ENCODE measurements around the gene DAP. TPM values are rescaled to one million over a fixed set of nuclear protein-coding genes. Genes with fewer than 3 reads are reported as not detected.
A peak's percentile ranks its signal among the peaks of the same experiment; 100 is the strongest.

The DAP gene
- total RNA-seq, 4 donors from 2014 or later, result 24.3 to 42.4 (median 37.0) TPM

- Histone ChIP-seq H3K27ac (replicated peaks in 1 of 4) (no peak overlapping the region), H3K4me3 (no peak overlapping the region), H3K9me3 (no peaks in the 10 kb centered on the region), H3K36me3 (peaks cover 0 to 7% (median 0%) of the 10 kb centered on the region in 4 donors), H3K4me1 (peaks cover 11 to 29% (median 23%) of the 10 kb centered on the region in 4 donors), H3K27me3 (no peaks in the 10 kb centered on the region)
- 90% methylated on average over 9 of the region's 9 CpGs for WGBS
- intact Hi-C loops (cut with DNase I), result no loop called here
- no peak for DNase-seq (ENCODE audit: extremely low spot score)
- TF ChIP-seq POLR2A (IDR thresholded peaks at IDR 0.05; ENCODE audit: low read depth), result no peak
These were observed 31.6 kb downstream of the DAP start for GRCh38 chr5:10729320-10730042.

- intact Hi-C loops (cut with DNase I), result no loop called here
- Histone ChIP-seq H3K27ac (replicated peaks in 1 of 4) (no peak overlapping the region), H3K36me3 (peaks cover 0 to 7% (median 0%) of the 10 kb centered on the region in 4 donors), H3K27me3 (no peaks in the 10 kb centered on the region), H3K4me1 (peaks cover 5 to 30% (median 25%) of the 10 kb centered on the region in 4 donors), H3K4me3 (no peak overlapping the region), H3K9me3 (no peaks in the 10 kb centered on the region)
- WGBS, result 95% methylated on average over 6 of the region's 6 CpGs
- DNase-seq (ENCODE audit: extremely low spot score), result no peak
- no peak for TF ChIP-seq POLR2A (IDR thresholded peaks at IDR 0.05; ENCODE audit: low read depth)
- no peak for TF ChIP-seq CTCF (IDR thresholded peaks at IDR 0.05)
- no peak for TF ChIP-seq EP300 (IDR thresholded peaks at IDR 0.05)
- TF ChIP-seq POLR2AphosphoS5 (IDR thresholded peaks at IDR 0.05), result no peak
These were observed 32.4 kb downstream of the DAP start for GRCh38 chr5:10728679-10729078.

GRCh38 chr5:10727861-10728260, 33.2 kb downstream of the DAP start:
- no peak overlapping the region for H3K27ac ChIP-seq (replicated peaks in 1 of 4)
- H3K27me3 ChIP-seq, result no peaks in the 10 kb centered on the region
- peaks cover 5 to 30% (median 25%) of the 10 kb centered on the region in 4 donors for H3K4me1 ChIP-seq
- no peak for TF ChIP-seq EP300 (IDR thresholded peaks at IDR 0.05)
- no peak for TF ChIP-seq POLR2A (IDR thresholded peaks at IDR 0.05; ENCODE audit: low read depth)
- no peak for TF ChIP-seq POLR2AphosphoS5 (IDR thresholded peaks at IDR 0.05)
- TF ChIP-seq CTCF (IDR thresholded peaks at IDR 0.05), result no peak
- no peaks in the 10 kb centered on the region for H3K9me3 ChIP-seq
- WGBS, result 93% methylated on average over 3 of the region's 3 CpGs
- no peak overlapping the region for H3K4me3 ChIP-seq
- peaks cover 0 to 7% (median 0%) of the 10 kb centered on the region in 4 donors for H3K36me3 ChIP-seq
- intact Hi-C loops (cut with DNase I), result no loop called here
- DNase-seq (ENCODE audit: extremely low spot score), result no peak

GRCh38 chr5:10726913-10727517, 34.0 kb downstream of the DAP start:
- intact Hi-C loops (cut with DNase I), result no loop called here
- H3K9me3 ChIP-seq, result no peaks in the 10 kb centered on the region
- WGBS, result 62% methylated on average over 8 of the region's 8 CpGs
- H3K36me3 ChIP-seq, result peaks cover 0 to 4% (median 0%) of the 10 kb centered on the region in 4 donors
- peak overlapping the region in 3 of 4 donors; percentile 2 to 17 (median 11) for H3K27ac ChIP-seq (replicated peaks in 1 of 4)
- H3K27me3 ChIP-seq, result no peaks in the 10 kb centered on the region
- TF ChIP-seq POLR2A (IDR thresholded peaks at IDR 0.05; ENCODE audit: low read depth) (no peak), EP300 (IDR thresholded peaks at IDR 0.05) (no peak), CTCF (IDR thresholded peaks at IDR 0.05) (no peak), POLR2AphosphoS5 (IDR thresholded peaks at IDR 0.05) (no peak)
- H3K4me1 ChIP-seq, result peaks cover 5 to 30% (median 25%) of the 10 kb centered on the region in 4 donors
- H3K4me3 ChIP-seq, result no peak overlapping the region
- no peak for DNase-seq (ENCODE audit: extremely low spot score)

GRCh38 chr5:10726179-10726912, 34.7 kb downstream of the DAP start:
- no peaks in the 10 kb centered on the region for H3K9me3 ChIP-seq
- H3K4me1 ChIP-seq, result peaks cover 5 to 30% (median 25%) of the 10 kb centered on the region in 4 donors
- intact Hi-C loops (cut with DNase I), result no loop called here
- no peaks in the 10 kb centered on the region for H3K27me3 ChIP-seq
- TF ChIP-seq POLR2A (IDR thresholded peaks at IDR 0.05; ENCODE audit: low read depth), result no peak
- TF ChIP-seq POLR2AphosphoS5 (IDR thresholded peaks at IDR 0.05), result no peak
- no peak for TF ChIP-seq CTCF (IDR thresholded peaks at IDR 0.05)
- no peak for TF ChIP-seq EP300 (IDR thresholded peaks at IDR 0.05)
- H3K27ac ChIP-seq (replicated peaks in 1 of 4), result peak overlapping the region; percentile 11 to 78 (median 47)
- H3K4me3 ChIP-seq, result no peak overlapping the region
- WGBS, result 92% methylated on average over 10 of the region's 10 CpGs
- DNase-seq (ENCODE audit: extremely low spot score), result no peak
- H3K36me3 ChIP-seq, result peaks cover 0 to 2% (median 0%) of the 10 kb centered on the region in 4 donors

All from esophagus muscularis mucosa (tissue), 4 donors.